HepG2 (cell line): ENCODE measurements around the gene EXOC3L4. TPM values are rescaled to one million over a fixed set of nuclear protein-coding genes. Genes with fewer than 3 reads are reported as not detected.
A peak's percentile ranks its signal among the peaks of the same experiment; 100 is the strongest.

Experiments used
- AGO2 ChIP-seq: fragments of 200-400 bp; formaldehyde crosslinking; optimal IDR thresholded peaks from 2 replicates; pipeline ENCODE3; 2017; ENCODE audit warnings: mild to moderate bottlenecking, low read depth, low read length, moderate library complexity
- HMGA1 ChIP-seq: sonication (generic); formaldehyde crosslinking; conservative IDR thresholded peaks from 2 replicates; pipeline ENCODE4 v1.4.0; 2020; ENCODE audit warnings: missing genetic modification reagents
- HNRNPL ChIP-seq: fragments of 200-400 bp; formaldehyde crosslinking; IDR thresholded peaks from 2 replicates; pipeline ENCODE4 v1.6.1; 2017; ENCODE audit warnings: mild to moderate bottlenecking, low read depth, low read length
- KDM3A ChIP-seq: IDR thresholded peaks from 2 replicates; pipeline ENCODE4 v1.6.1; 2018; ENCODE audit warnings: low read depth, missing compliant biosample characterization
- KLF9 ChIP-seq: IDR thresholded peaks from 2 replicates; pipeline ENCODE4 v1.6.1; 2016; ENCODE audit warnings: low read depth
- POLR2A ChIP-seq, 2 experiments: IDR thresholded peaks; 2 replicates each; pipeline ENCODE4 v1.6.1; 2011; ENCODE audit warnings: low read depth in 2 of 2, low read length in 2 of 2, mild to moderate bottlenecking in 1 of 2, moderate library complexity in 1 of 2; ENCODE audit not compliant: insufficient read depth in 1 of 2
- polyA plus RNA-seq, 8 experiments: library from polyadenylated mRNA; depleted of rRNA in 3 of 8; stranded (reverse) in 7 of 8; unstranded in 1 of 8; fragments of >200 nt; fragmentation: Illumina TruSeq in 4 of 8; extraction: Trizol in 4 of 8; gene quantifications; 2 replicates each; pipeline versions ENCODE4 v1.2.1 to v1.2.3, GENCODE V29; 2011 to 2016; ENCODE audit warnings: low read depth in 4 of 8, missing spikeins in 1 of 8, mixed read lengths in 1 of 8; ENCODE audit not compliant: insufficient read depth in 1 of 8
- total RNA-seq, 5 experiments: library from RNA; depleted of rRNA; stranded (reverse); fragments of >200 nt; fragmentation: Illumina TruSeq; extraction: Trizol; gene quantifications; 2 replicates each; pipeline ENCODE4 v1.2.3, GENCODE V29; 2016; ENCODE audit warnings: low read depth in 1 of 5
- TF ChIP-seq, protein P1 (sequence below): sonication (generic); formaldehyde crosslinking; IDR thresholded peaks from 2 replicates; pipeline ENCODE4 v1.5.1; 2020; ENCODE audit warnings: mild to moderate bottlenecking, missing genetic modification reagents, moderate library complexity
- TF ChIP-seq, protein P2 (sequence below): sonication (generic); formaldehyde crosslinking; IDR thresholded peaks from 2 replicates; pipeline ENCODE4 v1.5.0; 2020; ENCODE audit warnings: mild to moderate bottlenecking, missing genetic modification reagents, moderate library complexity
- TF ChIP-seq, protein P3 (sequence below): sonication (generic); formaldehyde crosslinking; IDR thresholded peaks from 2 replicates; pipeline ENCODE4 v1.4.0; 2020; ENCODE audit warnings: missing genetic modification reagents, borderline replicate concordance

Gene EXOC3L4
- total and polyA plus RNA-seq, 2 of the 13 experiments (the other 11 are each of a cell fraction or from before 2014, with no cell fraction given), result 11.8 to 27.0 TPM

DNA sequence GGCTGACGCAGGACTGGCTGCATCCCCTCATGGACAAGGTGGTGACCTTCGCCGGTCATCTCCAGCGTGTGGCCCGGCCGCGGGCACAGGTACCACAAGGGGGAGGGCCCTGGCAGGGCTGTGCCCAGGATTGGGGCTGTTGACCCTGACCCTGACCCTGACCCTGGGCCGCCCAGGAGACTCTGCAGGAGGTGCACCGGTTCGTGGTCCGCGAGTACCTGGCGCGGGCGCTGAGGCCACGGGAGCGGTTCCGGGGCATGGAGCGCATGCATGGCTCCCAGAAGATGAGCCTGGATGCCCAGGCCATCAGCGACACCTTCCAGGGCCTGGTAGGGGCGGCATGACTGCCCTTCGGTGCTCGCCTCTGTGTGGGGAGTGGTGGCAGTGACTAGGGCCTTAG, 12.9 kb downstream of the EXOC3L4 start (continued):
- TF ChIP-seq, protein P1, sequence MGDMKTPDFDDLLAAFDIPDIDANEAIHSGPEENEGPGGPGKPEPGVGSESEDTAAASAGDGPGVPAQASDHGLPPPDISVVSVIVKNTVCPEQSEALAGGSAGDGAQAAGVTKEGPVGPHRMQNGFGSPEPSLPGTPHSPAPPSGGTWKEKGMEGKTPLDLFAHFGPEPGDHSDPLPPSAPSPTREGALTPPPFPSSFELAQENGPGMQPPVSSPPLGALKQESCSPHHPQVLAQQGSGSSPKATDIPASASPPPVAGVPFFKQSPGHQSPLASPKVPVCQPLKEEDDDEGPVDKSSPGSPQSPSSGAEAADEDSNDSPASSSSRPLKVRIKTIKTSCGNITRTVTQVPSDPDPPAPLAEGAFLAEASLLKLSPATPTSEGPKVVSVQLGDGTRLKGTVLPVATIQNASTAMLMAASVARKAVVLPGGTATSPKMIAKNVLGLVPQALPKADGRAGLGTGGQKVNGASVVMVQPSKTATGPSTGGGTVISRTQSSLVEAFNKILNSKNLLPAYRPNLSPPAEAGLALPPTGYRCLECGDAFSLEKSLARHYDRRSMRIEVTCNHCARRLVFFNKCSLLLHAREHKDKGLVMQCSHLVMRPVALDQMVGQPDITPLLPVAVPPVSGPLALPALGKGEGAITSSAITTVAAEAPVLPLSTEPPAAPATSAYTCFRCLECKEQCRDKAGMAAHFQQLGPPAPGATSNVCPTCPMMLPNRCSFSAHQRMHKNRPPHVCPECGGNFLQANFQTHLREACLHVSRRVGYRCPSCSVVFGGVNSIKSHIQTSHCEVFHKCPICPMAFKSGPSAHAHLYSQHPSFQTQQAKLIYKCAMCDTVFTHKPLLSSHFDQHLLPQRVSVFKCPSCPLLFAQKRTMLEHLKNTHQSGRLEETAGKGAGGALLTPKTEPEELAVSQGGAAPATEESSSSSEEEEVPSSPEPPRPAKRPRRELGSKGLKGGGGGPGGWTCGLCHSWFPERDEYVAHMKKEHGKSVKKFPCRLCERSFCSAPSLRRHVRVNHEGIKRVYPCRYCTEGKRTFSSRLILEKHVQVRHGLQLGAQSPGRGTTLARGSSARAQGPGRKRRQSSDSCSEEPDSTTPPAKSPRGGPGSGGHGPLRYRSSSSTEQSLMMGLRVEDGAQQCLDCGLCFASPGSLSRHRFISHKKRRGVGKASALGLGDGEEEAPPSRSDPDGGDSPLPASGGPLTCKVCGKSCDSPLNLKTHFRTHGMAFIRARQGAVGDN (CRISPR knock-in tag), result 0 out of 2 replicates have a peak, but pooled peaks have one; percentile 16
- TF ChIP-seq AGO2 (peak; percentile 74), POLR2A (IDR thresholded peaks at IDR 0.05; ENCODE audit: insufficient read depth in 1 of 2, low read depth in 2 of 2, low read length in 2 of 2) (0 out of 4 replicates have a peak, but pooled peaks of 1 of the 2 experiments have one; percentile 12), KDM3A (CRISPR knock-in tag) (no peak), HNRNPL (0 out of 2 replicates have a peak, but pooled peaks have one; percentile 58), KLF9 (no peak), HMGA1 (CRISPR knock-in tag) (no peak)
- TF ChIP-seq, protein P2, sequence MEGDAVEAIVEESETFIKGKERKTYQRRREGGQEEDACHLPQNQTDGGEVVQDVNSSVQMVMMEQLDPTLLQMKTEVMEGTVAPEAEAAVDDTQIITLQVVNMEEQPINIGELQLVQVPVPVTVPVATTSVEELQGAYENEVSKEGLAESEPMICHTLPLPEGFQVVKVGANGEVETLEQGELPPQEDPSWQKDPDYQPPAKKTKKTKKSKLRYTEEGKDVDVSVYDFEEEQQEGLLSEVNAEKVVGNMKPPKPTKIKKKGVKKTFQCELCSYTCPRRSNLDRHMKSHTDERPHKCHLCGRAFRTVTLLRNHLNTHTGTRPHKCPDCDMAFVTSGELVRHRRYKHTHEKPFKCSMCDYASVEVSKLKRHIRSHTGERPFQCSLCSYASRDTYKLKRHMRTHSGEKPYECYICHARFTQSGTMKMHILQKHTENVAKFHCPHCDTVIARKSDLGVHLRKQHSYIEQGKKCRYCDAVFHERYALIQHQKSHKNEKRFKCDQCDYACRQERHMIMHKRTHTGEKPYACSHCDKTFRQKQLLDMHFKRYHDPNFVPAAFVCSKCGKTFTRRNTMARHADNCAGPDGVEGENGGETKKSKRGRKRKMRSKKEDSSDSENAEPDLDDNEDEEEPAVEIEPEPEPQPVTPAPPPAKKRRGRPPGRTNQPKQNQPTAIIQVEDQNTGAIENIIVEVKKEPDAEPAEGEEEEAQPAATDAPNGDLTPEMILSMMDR (CRISPR knock-in tag), result 0 out of 2 replicates have a peak, but pooled peaks have one; percentile 10
- TF ChIP-seq, protein P3, sequence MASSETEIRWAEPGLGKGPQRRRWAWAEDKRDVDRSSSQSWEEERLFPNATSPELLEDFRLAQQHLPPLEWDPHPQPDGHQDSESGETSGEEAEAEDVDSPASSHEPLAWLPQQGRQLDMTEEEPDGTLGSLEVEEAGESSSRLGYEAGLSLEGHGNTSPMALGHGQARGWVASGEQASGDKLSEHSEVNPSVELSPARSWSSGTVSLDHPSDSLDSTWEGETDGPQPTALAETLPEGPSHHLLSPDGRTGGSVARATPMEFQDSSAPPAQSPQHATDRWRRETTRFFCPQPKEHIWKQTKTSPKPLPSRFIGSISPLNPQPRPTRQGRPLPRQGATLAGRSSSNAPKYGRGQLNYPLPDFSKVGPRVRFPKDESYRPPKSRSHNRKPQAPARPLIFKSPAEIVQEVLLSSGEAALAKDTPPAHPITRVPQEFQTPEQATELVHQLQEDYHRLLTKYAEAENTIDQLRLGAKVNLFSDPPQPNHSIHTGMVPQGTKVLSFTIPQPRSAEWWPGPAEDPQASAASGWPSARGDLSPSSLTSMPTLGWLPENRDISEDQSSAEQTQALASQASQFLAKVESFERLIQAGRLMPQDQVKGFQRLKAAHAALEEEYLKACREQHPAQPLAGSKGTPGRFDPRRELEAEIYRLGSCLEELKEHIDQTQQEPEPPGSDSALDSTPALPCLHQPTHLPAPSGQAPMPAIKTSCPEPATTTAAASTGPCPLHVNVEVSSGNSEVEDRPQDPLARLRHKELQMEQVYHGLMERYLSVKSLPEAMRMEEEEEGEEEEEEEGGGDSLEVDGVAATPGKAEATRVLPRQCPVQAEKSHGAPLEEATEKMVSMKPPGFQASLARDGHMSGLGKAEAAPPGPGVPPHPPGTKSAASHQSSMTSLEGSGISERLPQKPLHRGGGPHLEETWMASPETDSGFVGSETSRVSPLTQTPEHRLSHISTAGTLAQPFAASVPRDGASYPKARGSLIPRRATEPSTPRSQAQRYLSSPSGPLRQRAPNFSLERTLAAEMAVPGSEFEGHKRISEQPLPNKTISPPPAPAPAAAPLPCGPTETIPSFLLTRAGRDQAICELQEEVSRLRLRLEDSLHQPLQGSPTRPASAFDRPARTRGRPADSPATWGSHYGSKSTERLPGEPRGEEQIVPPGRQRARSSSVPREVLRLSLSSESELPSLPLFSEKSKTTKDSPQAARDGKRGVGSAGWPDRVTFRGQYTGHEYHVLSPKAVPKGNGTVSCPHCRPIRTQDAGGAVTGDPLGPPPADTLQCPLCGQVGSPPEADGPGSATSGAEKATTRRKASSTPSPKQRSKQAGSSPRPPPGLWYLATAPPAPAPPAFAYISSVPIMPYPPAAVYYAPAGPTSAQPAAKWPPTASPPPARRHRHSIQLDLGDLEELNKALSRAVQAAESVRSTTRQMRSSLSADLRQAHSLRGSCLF (CRISPR knock-in tag), result no peak
